Renal cortex interstitium (tissue), 11 donors: Measurements from ENCODE around the gene LRRTM3. TPM values are rescaled to one million over a fixed set of nuclear protein-coding genes. Genes with fewer than 3 reads are reported as not detected.

Experiments
- DNase-seq, 11 donors: peaks; one replicate each; pipeline ENCODE4 v3.0.0-alpha.2; 2013; ENCODE audit warnings: low read depth in 9 of 11, low spot score in 4 of 11; ENCODE audit errors: extremely low read depth in 1 of 11
- polyA plus RNA-seq, 3 donors: library from polyadenylated mRNA; unstranded; fragments of 120-200 nt; gene quantifications; one replicate each; pipeline ENCODE4 v1.2.1, GENCODE V29; 2013; ENCODE audit not compliant: insufficient read length in 3 of 3

The LRRTM3 gene
- polyA plus RNA-seq, 3 donors = 3.9 to 6.2 (median 5.0) TPM

- no peak for DNase-seq
Observed at GRCh38 chr10:67086327-67087134, 160.7 kb downstream of the LRRTM3 start.

- no peak for DNase-seq
Observed at GRCh38 chr10:67087135-67087425, 161.2 kb downstream of the LRRTM3 start.

- DNase-seq = no peak
Observed at GRCh38 chr10:67088036-67088435, 162.2 kb downstream of the LRRTM3 start.

GRCh38 chr10:67095531-67095930, 169.7 kb downstream of the LRRTM3 start:
- DNase-seq = no peak

- no peak for DNase-seq
Observed at GRCh38 chr10:67098461-67098860, 172.6 kb downstream of the LRRTM3 start.

GRCh38 chr10:67100951-67101350, 175.1 kb downstream of the LRRTM3 start:
- no peak for DNase-seq

- DNase-seq = no peak
Observed at GRCh38 chr10:67107670-67108069, 181.8 kb downstream of the LRRTM3 start.

GRCh38 chr10:67110286-67110685, 184.4 kb downstream of the LRRTM3 start:
- DNase-seq = no peak

GRCh38 chr10:67112765-67113164, 186.9 kb downstream of the LRRTM3 start:
- no peak for DNase-seq

GRCh38 chr10:67114945-67115344, 189.1 kb downstream of the LRRTM3 start:
- no peak for DNase-seq

- no peak for DNase-seq
Observed at GRCh38 chr10:67115972-67116371, 190.1 kb downstream of the LRRTM3 start.

GRCh38 chr10:67119651-67120050, 193.8 kb downstream of the LRRTM3 start:
- DNase-seq = peak in 1 of 11 donors; percentile 41

- DNase-seq = no peak
Observed at GRCh38 chr10:67127441-67127840, 201.6 kb downstream of the LRRTM3 start.

- no peak for DNase-seq
Observed at GRCh38 chr10:67140641-67141040, 214.8 kb downstream of the LRRTM3 start.

GRCh38 chr10:67141300-67141699, 215.5 kb downstream of the LRRTM3 start:
- no peak for DNase-seq

- no peak for DNase-seq
Observed at GRCh38 chr10:67144530-67144929, 218.7 kb downstream of the LRRTM3 start.
